Measurements from ENCODE around the gene ZBTB17. TPM values are rescaled to one million over a fixed set of nuclear protein-coding genes. Genes with fewer than 3 reads are reported as not detected.

ZBTB17 gene
- total and polyA plus RNA-seq, 2 of the 4 experiments (the other 2 are of a cell fraction), result 26.3 to 58.2 TPM

DNA sequence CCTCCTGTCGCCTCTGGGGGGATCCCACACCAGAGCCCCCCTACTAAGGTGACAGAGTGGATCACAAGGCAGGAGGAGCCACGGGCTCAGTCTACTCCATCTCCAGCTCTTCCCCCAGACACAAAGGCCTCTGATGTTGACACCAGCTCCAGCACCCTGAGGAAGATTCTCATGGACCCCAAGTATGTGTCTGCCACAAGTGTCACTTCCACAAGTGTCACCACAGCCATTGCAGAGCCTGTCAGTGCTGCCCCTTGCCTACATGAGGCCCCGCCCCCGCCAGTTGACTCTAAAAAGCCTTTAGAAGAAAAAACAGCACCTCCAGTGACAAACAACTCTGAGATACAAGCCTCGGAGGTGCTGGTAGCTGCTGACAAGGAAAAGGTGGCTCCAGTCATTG lies 42.2 kb downstream of the ZBTB17 start:
- DNase-seq (no peak), ATAC-seq (ENCODE audit: low read depth) (no peak)
- CTCF ChIA-PET, result no interaction called here
- no peak overlapping the region for H3K4me2 ChIP-seq (ENCODE audit: low read depth, low read length)
- peaks cover 11% of the 10 kb centered on the region for H3K9me1 ChIP-seq (ENCODE audit: insufficient read depth, low read length)
- H2BK5ac ChIP-seq (ENCODE audit: low read depth, low read length, poor library complexity, severe bottlenecking), result no peak overlapping the region
- intact Hi-C loops (cut with micrococcal nuclease) (no loop called here), in situ Hi-C loops (cut with MboI; ENCODE audit: low sequenced_read_pairs) (loop anchor here (10.0 kb wide), 1 partner anchor 61 kb away; no protein-coding TSS in a partner anchor), dilution Hi-C loops (cut with HindIII; ENCODE audit: low sequenced_read_pairs, unreplicated experiment) (no loop called here)
- no peak overlapping the region for H3K14ac ChIP-seq (replicated peaks; ENCODE audit: low read depth, low read length)
- no peak overlapping the region for H3K18ac ChIP-seq (ENCODE audit: low read depth, low read length)
- H2BK120ac ChIP-seq (ENCODE audit: low read depth, low read length), result no peak overlapping the region
- H4K20me1 ChIP-seq (ENCODE audit: insufficient read depth, low read length), result no peaks in the 10 kb centered on the region
- H3K9ac ChIP-seq (ENCODE audit: low read depth, low read length), result no peak overlapping the region
- H4K8ac ChIP-seq (ENCODE audit: low read depth in 2 of 2, low read length in 2 of 2), result no peak overlapping the region
- H2AK9ac ChIP-seq (replicated peaks; ENCODE audit: low read depth, low read length, poor library complexity), result no peak overlapping the region
- TF ChIP-seq MAZ (IDR thresholded peaks at IDR 0.05; ENCODE audit: borderline replicate concordance, low read depth, low read length) (no peak), MAFK (IDR thresholded peaks at IDR 0.05; ENCODE audit: low read depth, low read length) (no peak), CHD1 (IDR thresholded peaks at IDR 0.05; ENCODE audit: low read depth, low read length) (no peak), FOS (IDR thresholded peaks at IDR 0.05; ENCODE audit: low read depth, low read length) (no peak), RFX5 (IDR thresholded peaks at IDR 0.05; ENCODE audit: low read depth, low read length) (no peak), NFE2L2 (IDR thresholded peaks at IDR 0.05; ENCODE audit: low read depth, low read length) (no peak), RCOR1 (IDR thresholded peaks at IDR 0.05; ENCODE audit: insufficient replicate concordance, low read length) (no peak), SMC3 (IDR thresholded peaks at IDR 0.05; ENCODE audit: low read depth, low read length) (no peak), BHLHE40 (IDR thresholded peaks at IDR 0.05; ENCODE audit: low read depth, low read length) (no peak), CEBPB (IDR thresholded peaks at IDR 0.05; ENCODE audit: low read depth, low read length) (no peak)
- TF ChIP-seq, protein P1, sequence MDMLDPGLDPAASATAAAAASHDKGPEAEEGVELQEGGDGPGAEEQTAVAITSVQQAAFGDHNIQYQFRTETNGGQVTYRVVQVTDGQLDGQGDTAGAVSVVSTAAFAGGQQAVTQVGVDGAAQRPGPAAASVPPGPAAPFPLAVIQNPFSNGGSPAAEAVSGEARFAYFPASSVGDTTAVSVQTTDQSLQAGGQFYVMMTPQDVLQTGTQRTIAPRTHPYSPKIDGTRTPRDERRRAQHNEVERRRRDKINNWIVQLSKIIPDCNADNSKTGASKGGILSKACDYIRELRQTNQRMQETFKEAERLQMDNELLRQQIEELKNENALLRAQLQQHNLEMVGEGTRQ (IDR thresholded peaks at IDR 0.05; ENCODE audit: low read depth, low read length), result no peak
- TF ChIP-seq, protein P2, sequence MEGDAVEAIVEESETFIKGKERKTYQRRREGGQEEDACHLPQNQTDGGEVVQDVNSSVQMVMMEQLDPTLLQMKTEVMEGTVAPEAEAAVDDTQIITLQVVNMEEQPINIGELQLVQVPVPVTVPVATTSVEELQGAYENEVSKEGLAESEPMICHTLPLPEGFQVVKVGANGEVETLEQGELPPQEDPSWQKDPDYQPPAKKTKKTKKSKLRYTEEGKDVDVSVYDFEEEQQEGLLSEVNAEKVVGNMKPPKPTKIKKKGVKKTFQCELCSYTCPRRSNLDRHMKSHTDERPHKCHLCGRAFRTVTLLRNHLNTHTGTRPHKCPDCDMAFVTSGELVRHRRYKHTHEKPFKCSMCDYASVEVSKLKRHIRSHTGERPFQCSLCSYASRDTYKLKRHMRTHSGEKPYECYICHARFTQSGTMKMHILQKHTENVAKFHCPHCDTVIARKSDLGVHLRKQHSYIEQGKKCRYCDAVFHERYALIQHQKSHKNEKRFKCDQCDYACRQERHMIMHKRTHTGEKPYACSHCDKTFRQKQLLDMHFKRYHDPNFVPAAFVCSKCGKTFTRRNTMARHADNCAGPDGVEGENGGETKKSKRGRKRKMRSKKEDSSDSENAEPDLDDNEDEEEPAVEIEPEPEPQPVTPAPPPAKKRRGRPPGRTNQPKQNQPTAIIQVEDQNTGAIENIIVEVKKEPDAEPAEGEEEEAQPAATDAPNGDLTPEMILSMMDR (conservative IDR thresholded peaks at IDR 0.05; ENCODE audit: low read depth, low read length), result no peak
- TF ChIP-seq, protein P3, sequence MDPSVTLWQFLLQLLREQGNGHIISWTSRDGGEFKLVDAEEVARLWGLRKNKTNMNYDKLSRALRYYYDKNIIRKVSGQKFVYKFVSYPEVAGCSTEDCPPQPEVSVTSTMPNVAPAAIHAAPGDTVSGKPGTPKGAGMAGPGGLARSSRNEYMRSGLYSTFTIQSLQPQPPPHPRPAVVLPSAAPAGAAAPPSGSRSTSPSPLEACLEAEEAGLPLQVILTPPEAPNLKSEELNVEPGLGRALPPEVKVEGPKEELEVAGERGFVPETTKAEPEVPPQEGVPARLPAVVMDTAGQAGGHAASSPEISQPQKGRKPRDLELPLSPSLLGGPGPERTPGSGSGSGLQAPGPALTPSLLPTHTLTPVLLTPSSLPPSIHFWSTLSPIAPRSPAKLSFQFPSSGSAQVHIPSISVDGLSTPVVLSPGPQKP (IDR thresholded peaks at IDR 0.05; ENCODE audit: borderline replicate concordance, low read depth, low read length), result no peak
- H4K5ac ChIP-seq (ENCODE audit: low read depth, low read length), result no peak overlapping the region
- H3K36me3 ChIP-seq (ENCODE audit: control insufficient read depth, insufficient read depth, low read length), result peaks cover 71% of the 10 kb centered on the region
- no CpG with 5 or more reads among the region's 5 CpGs for WGBS, 2 experiments (ENCODE audit: extremely low coverage in 2 of 2, insufficient read length in 1 of 2)
- no peak overlapping the region for H2AFZ ChIP-seq (replicated peaks; ENCODE audit: low read length, poor library complexity)
- no peak overlapping the region for H3K23ac ChIP-seq (ENCODE audit: low read depth, low read length)
- H3K27me3 ChIP-seq (ENCODE audit: control insufficient read depth, insufficient read depth, low read length), result no peaks in the 10 kb centered on the region
- H3K4me1 ChIP-seq (ENCODE audit: control insufficient read depth, insufficient read depth, low read length), result peaks cover 7% of the 10 kb centered on the region
- no peak overlapping the region for H2BK15ac ChIP-seq (ENCODE audit: low read depth, low read length)
- H2AK5ac ChIP-seq (ENCODE audit: low read depth, low read length), result no peak overlapping the region
- no peak overlapping the region for H4K91ac ChIP-seq (ENCODE audit: insufficient read depth, low read depth, low read length)
- H3K9me3 ChIP-seq (ENCODE audit: control insufficient read depth, insufficient read depth, low read length), result no peaks in the 10 kb centered on the region
- H3K4me3 ChIP-seq (ENCODE audit: insufficient read depth, low read depth, low read length), result no peak overlapping the region
- no TSS peak for BruUV-seq (replicated peaks)
- H3K4ac ChIP-seq (ENCODE audit: low read depth, low read length), result no peak overlapping the region
- H3K27ac ChIP-seq (ENCODE audit: insufficient read depth, low read length), result no peak overlapping the region
- POLR2A ChIA-PET (ENCODE audit: unreplicated experiment), result no interaction called here
- peaks cover 9 to 57% of the 10 kb centered on the region in 2 experiments for H3K79me1 ChIP-seq (ENCODE audit: low read depth in 1 of 2, low read length in 2 of 2)
- no peak overlapping the region for H2BK20ac ChIP-seq (ENCODE audit: low read depth, low read length)
- H3K56ac ChIP-seq (ENCODE audit: extremely low read depth, insufficient read depth, low read length), result no peak overlapping the region
